H1 (cell line): ENCODE results near the gene CDH22. TPM values are rescaled to one million over a fixed set of nuclear protein-coding genes. Genes with fewer than 3 reads are reported as not detected.

Experiments
- BRCA1 ChIP-seq: IDR thresholded peaks from 2 replicates; pipeline ENCODE4 v1.6.1; 2012; ENCODE audit warnings: low read depth, low read length, improper control_type of control experiment
- GTF2F1 ChIP-seq: IDR thresholded peaks from 2 replicates; pipeline ENCODE4 v1.6.1; 2012; ENCODE audit warnings: low read depth, low read length, improper control_type of control experiment, borderline replicate concordance
- JUND ChIP-seq: IDR thresholded peaks from 2 replicates; pipeline ENCODE4 v1.6.1; 2011; ENCODE audit warnings: mild to moderate bottlenecking, improper control_type of control experiment, low read length
- MAFK ChIP-seq: IDR thresholded peaks from 2 replicates; pipeline ENCODE4 v1.6.1; 2012; ENCODE audit warnings: low read depth, mild to moderate bottlenecking, improper control_type of control experiment, low read length
- NANOG ChIP-seq: IDR thresholded peaks from 2 replicates; pipeline ENCODE4 v1.6.1; 2011; ENCODE audit warnings: low read length, low read depth, mild to moderate bottlenecking, inconsistent platforms; ENCODE audit not compliant: insufficient read depth, poor library complexity, severe bottlenecking
- PHF8 ChIP-seq: fragments of 200-600 bp; sonication (generic); conservative IDR thresholded peaks from 2 replicates; pipeline ENCODE4 v1.7.1; 2012; ENCODE audit warnings: low read depth, mild to moderate bottlenecking, inconsistent platforms, low read length, moderate library complexity
- SAP30 ChIP-seq: fragments of 300-600 bp; sonication (generic); IDR thresholded peaks from 2 replicates; pipeline ENCODE4 v1.7.1; 2012; ENCODE audit warnings: low read length, moderate library complexity, mild to moderate bottlenecking, inconsistent platforms; ENCODE audit not compliant: insufficient read depth, insufficient replicate concordance
- polyA plus RNA-seq, 7 experiments: library from polyadenylated mRNA; depleted of rRNA in 3 of 7; stranded (reverse) in 5 of 7; unstranded in 2 of 7; fragments of >200 nt in 5 of 7; fragments of 200-250 nt in 2 of 7; gene quantifications; 1 replicate in 5 of 7; 2 replicates in 1 of 7; 4 replicates in 1 of 7; pipeline versions ENCODE4 v1.2.1 to v1.2.3, GENCODE V29; 2011 to 2013; ENCODE audit warnings: missing spikeins in 2 of 7, mixed read lengths in 2 of 7
- total RNA-seq: library from RNA; stranded (reverse); fragmentation: NEBNext Ultra II Directional; extraction: Animal tissue kit (Norgen Biotek cat#: 25700); gene quantifications from 2 replicates; pipeline ENCODE4 v1.2.1, GENCODE V29; 2021

CDH22 gene
- total and polyA plus RNA-seq, 2 of the 8 experiments (the other 6 are each of a cell fraction or from before 2014, with no cell fraction given) = 0.35 to 0.39 TPM

DNA sequence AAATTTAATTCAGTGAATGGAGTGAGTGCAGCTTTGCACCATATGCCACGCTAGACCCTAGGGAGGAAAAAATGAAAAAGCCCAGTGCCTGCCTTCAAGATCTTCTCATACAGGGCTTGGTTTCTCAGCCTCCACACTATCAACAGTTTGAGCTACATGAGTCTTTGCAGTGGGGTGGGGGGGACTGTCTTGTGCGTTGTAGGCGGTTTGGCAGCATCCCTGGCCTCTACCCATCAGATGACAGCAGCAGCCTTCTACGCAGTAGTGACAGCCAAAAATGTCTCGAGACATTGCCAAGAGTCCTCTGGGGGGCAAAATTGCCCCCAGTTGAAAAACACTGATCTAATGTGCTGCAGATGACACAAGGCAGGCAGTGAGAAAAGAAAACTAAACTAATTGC is 6.2 kb downstream of the CDH22 start (continued):
- TF ChIP-seq PHF8 (no peak), MAFK (no peak), SAP30 (no peak), BRCA1 (no peak), JUND (no peak), GTF2F1 (no peak), NANOG (no peak)
- TF ChIP-seq, all 59 proteins: peak for 0
